Measurements from ENCODE around the gene PTN.

GRCh38 chr7:137243741-137244140 lies 99.8 kb downstream of the PTN start:
- TF ChIP-seq POLR2A (IDR thresholded peaks at IDR 0.05) = no peak
- TF ChIP-seq, protein P1, sequence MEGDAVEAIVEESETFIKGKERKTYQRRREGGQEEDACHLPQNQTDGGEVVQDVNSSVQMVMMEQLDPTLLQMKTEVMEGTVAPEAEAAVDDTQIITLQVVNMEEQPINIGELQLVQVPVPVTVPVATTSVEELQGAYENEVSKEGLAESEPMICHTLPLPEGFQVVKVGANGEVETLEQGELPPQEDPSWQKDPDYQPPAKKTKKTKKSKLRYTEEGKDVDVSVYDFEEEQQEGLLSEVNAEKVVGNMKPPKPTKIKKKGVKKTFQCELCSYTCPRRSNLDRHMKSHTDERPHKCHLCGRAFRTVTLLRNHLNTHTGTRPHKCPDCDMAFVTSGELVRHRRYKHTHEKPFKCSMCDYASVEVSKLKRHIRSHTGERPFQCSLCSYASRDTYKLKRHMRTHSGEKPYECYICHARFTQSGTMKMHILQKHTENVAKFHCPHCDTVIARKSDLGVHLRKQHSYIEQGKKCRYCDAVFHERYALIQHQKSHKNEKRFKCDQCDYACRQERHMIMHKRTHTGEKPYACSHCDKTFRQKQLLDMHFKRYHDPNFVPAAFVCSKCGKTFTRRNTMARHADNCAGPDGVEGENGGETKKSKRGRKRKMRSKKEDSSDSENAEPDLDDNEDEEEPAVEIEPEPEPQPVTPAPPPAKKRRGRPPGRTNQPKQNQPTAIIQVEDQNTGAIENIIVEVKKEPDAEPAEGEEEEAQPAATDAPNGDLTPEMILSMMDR (IDR thresholded peaks at IDR 0.05) = no peak
- TF ChIP-seq POLR2AphosphoS5 (IDR thresholded peaks at IDR 0.05) = no peak
- no peak for TF ChIP-seq EP300 (IDR thresholded peaks at IDR 0.05)
